A673 (cell line): ENCODE data around the gene TRIM41.

Experiments used
- CTCF ChIP-seq: fragments of 300-800, 200-600 bp; sonication (generic); conservative IDR thresholded peaks from 2 replicates; pipeline ENCODE4 v1.5.1; 2017; ENCODE audit warnings: low read depth, mild to moderate bottlenecking, antibody characterized with exemption, low read length, moderate library complexity, mixed read lengths
- EZH2 ChIP-seq: fragments of 200-600 bp; sonication (generic); IDR thresholded peaks from 2 replicates; pipeline ENCODE4 v1.6.1; 2017; ENCODE audit warnings: borderline replicate concordance, low read depth, mild to moderate bottlenecking, mixed read lengths, antibody characterized with exemption, low read length; ENCODE audit not compliant: poor library complexity, severe bottlenecking

GRCh38 chr5:181234455-181235306, 11.6 kb downstream of the TRIM41 start:
- TF ChIP-seq CTCF (no peak), EZH2 (no peak)
